Keratinocyte (primary cell): ENCODE data around the gene MUC21.

Source experiments
- CTCF ChIP-seq, 3 experiments: IDR thresholded peaks in 1 of 3; conservative IDR thresholded peaks in 1 of 3; optimal IDR thresholded peaks in 1 of 3; 2 replicates in 2 of 3; 3 replicates in 1 of 3; pipeline versions ENCODE3 to v1.5.1; 2011; ENCODE audit warnings: low read length in 3 of 3, mild to moderate bottlenecking in 3 of 3, moderate library complexity in 2 of 3, control low read depth in 1 of 3, inconsistent platforms in 1 of 3; ENCODE audit not compliant: insufficient read depth in 2 of 3; ENCODE audit errors: extremely low read depth in 1 of 3
- EZH2 ChIP-seq: IDR thresholded peaks from one replicate; pipeline ENCODE4 v1.6.1; 2012; ENCODE audit warnings: inconsistent platforms, mild to moderate bottlenecking, low read length, moderate library complexity

GRCh38 chr6:30954631-30955366, 28.7 kb upstream of the MUC21 start:
- no peak for TF ChIP-seq EZH2
- TF ChIP-seq CTCF (optimal IDR thresholded peaks at IDR 0.05 in 1 of 3, IDR thresholded peaks at IDR 0.05 in 1 of 3, conservative IDR thresholded peaks at IDR 0.05 in 1 of 3; ENCODE audit: extremely low read depth in 1 of 3, insufficient read depth in 2 of 3, low read length in 3 of 3): no peak
